NCI-H2227 treated with DMSO at 0.1 percent for 48 hours (cell line): Measurements from ENCODE around the gene ARHGAP18.

Experiments
- DNase-seq: peaks from one replicate; lab custom pipeline; 2025; lab: John Stamatoyannopoulos, UW

Gene ARHGAP18

GRCh38 chr6:129642322-129642721, 67.7 kb downstream of the ARHGAP18 start:
- no peak for DNase-seq

GRCh38 chr6:129641344-129641743, 68.6 kb downstream of the ARHGAP18 start:
- DNase-seq, result no peak

- no peak for DNase-seq
Observed at GRCh38 chr6:129638686-129639085, 71.3 kb downstream of the ARHGAP18 start.

GRCh38 chr6:129638055-129638684, 71.8 kb downstream of the ARHGAP18 start:
- DNase-seq, result peak; percentile 7

DNA sequence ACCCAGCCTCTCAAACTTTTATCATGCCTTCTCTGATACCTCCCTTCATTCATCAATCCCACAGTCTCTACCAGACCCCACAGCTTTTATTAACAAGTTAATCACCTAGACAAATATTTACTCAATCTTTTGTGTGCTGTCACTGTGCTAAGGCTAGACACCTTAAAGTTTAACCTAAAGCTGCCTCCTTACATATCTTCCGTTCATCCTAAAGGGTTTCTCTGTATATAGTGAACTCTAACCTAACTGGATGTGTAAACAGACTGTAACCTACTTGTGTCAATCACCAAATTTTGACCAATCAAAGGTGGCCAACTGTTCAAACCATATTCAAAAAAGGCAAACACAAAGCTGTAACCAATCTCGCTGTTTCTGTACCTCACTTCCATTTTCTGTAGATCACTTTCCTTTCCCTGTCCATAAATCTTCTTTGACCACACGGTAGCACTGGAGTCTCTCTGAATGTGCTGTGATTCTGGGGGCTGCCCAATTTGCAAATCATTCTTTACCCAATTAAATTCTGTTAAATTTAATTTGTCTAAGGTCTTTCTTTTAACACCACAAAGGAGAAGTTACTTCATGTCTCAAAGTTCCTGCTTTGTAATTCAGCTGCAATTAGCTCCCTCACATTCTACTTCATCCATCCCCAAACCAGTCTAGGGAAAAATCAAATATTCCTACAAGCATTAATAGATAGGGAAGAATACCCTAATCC, 72.5 kb downstream of the ARHGAP18 start:
- DNase-seq, result no peak

- no peak for DNase-seq
Observed at GRCh38 chr6:129635396-129636130, 74.4 kb downstream of the ARHGAP18 start.

- no peak for DNase-seq
Observed at GRCh38 chr6:129634411-129635230, 75.4 kb downstream of the ARHGAP18 start.

DNA sequence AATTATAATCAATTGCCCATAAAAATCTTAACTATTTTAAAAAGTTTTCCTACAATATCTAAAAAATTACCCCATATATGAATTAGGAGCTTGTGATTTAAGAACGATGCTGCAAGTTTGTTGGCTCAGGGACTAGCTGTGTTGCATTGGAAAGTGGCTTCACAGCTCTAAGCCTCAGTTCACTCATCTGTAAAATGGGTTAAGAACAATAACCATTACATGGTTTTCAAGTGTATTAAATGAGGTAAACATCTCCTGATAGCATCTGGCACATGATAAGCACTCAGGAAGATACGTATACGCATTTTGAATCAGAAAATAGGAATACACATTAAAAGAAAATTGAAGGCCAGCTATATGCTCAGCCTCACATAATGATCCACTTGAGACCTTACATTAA, 76.4 kb downstream of the ARHGAP18 start:
- DNase-seq, result no peak

DNA sequence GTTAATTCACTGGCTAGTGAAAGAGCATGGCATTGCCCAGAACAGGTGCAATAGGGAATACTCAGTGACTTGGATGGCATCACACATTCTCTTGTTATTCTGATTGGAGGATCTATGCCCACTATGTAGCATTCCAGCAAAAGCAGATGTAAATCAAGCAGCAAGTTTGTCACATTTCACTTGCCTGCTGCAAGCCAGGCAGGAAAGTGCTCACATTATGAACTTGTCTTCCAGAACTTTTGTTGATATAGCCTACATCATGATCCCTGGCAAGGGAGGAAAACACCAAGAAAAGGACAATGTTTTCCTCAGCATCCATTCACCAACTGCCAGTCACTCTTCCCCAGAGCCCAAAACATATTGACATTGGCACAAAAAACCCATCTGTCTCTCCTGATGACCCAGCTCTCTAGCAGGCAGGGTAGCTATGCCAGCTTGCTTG, 77.8 kb downstream of the ARHGAP18 start:
- no peak for DNase-seq

DNA sequence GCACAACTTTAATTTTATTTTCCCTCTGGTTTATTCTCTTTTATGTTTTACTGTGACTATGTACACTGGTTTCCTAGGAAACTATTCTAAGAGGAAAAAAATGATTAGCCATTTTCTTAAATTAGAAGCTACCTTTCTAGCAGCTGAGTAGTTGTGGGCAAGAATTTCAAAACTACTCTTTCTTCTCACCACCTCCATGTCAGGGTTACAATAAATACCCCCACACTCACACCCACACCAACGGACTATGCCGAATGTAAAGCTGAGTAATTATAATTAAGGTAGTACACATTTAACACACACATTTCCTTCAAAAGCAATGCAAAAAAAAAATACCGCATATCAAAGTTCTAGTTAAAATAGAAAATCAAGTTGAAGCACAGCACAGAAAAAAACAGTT, 78.9 kb downstream of the ARHGAP18 start:
- no peak for DNase-seq

DNA sequence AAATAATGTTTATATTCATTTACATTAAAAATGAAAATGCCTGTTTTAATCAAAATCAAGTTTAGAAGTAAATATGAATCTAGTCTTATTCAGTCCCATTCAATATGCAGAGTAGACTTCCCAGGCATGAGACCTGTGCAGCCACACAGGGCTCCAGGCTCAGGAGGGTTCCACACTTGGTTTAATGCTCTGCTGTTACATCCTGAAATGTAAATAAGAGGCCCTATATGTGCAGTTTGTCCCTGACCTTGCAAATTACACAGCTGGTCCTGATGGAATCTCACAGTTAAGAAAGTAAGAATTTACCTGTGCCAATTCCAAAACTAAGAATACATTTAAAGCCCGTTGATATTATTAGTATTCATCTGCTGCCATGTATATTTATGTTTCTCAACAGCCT, 79.4 kb downstream of the ARHGAP18 start:
- DNase-seq, result no peak

GRCh38 chr6:129628101-129628815, 81.7 kb downstream of the ARHGAP18 start:
- DNase-seq, result no peak

DNA sequence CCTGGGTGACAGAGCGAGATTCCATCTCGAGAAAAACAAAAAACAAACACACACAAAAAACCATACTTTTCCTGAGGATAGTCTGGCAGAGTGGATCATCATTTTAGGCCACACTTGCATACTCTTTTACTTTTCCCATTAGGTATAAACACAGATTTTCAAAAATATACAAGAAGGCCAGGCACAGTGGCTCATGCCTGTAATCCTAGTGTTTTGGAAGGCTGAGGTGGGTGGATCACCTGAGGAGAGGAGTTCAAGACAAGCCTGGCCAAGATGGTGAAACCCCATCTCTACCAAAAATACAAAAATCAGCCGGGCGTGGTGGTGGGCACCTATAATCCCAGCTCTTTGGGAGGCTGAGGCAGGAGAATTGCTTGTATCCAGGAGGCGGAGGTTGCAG, 85.5 kb downstream of the ARHGAP18 start:
- no peak for DNase-seq

DNA sequence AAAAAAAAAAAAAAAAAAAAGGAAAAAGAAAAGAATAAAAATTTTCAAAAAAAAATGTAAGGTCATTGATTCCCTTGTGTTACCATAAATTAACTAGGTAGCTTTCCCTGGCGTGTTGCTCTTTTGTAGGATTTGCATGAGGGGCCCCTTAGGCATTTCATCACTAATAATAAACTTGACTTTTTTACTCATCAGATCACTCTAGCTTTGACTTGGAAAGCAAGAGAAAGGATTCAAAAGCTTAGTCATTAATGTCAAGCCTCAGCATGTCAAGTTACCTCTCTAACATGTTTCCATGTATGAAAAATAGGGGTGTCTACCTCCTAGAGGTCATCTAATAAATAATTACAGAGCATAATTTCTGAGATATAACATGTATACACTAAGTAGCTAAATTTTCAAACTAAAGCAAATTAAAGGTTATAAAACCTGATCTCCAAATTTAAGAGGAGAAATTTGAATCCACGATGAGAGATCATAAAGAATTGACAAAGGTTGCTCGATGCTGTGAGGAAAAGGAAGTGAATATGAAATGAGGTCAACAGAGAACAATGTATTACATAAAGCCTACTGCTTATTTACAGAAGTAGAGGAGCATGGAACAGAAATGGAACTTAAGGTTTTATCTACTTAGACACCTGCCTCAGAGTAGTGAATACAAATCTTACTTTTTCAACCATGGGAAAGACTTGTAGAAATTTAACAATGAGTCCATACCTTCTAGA, 86.8 kb downstream of the ARHGAP18 start:
- no peak for DNase-seq

- no peak for DNase-seq
Observed at GRCh38 chr6:129621252-129621651, 88.7 kb downstream of the ARHGAP18 start.

DNA sequence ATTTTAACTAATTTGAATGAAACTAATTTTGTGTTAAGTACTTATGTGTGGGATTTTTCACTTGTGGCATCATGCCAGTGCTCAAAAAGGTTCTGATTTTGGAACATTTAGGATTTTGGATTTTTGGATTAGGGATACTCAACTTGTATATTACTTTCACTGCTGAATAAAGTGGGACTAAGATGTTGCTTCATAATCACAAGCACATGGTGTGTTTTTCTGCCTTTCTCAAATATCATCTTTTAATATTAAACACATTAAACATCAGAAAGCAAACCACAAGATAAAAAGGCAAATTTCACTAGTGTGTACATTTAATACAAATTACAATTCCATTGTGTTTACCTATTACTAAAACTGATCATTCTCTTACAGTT, 89.8 kb downstream of the ARHGAP18 start:
- no peak for DNase-seq

DNA sequence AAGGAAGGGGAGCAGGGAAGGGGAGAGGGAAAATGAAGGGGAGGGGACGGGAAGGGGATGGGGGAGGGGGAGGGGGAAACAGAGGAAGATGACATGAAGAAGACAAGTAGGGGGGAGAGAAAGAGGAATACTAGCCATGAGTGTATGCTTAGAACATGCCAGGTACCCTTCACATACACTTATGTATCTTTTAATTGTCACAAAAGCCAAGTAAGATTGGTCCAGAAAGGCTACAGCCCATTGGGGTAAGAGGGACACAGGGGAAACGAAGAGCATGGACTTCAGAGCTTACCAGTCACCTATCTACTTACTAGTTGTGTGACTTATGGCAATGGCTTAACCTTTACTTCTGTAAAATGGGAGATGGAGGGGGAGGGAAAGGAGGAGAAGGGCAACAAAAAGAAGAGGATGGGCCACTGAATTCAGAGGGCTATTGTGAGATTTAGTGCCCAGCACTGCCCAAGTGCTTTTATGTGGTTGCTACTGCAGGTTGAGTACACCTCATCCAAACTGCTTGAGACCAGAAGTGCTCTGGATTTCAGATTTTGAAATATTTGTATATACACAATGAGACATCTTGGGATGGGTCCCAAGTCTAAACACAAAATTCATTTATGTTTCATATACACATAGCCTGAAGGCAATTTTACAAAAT, 90.3 kb downstream of the ARHGAP18 start:
- no peak for DNase-seq

DNA sequence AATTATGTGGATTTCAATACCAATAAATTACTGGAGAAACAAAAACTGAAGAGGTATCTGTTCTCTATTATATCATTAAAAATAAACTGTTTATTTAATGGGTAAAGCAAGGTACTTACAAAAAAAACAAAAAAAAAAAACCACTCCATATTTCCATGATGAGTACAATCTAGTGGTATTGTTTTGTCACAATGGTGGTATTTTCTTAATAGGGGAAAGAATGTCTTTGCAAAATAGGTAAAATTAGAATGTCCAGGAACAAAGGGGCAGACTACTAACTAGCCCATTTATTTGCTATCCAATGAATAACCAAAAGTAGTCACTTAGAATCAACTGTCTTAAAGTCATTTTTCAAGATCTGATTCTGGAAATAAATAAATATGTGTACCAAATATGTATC, 92.0 kb downstream of the ARHGAP18 start:
- no peak for DNase-seq

DNA sequence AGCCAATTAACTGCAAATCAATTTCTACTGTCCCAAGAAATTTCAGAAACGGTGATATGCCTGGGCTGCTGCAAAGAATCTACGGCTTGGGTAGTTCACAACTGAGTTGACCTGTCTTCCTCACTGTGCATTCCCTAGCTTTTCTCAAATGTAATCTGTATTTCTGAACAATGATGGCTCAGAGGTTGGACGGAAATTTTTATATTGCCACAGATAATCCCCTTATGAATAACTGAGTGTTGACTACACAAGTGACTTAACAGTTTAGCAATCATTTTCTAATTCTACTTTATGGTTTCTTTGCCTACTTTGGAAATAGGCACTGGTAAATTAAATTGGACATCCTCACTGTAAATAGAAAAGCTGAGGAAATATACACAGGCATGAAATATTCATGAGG, 94.5 kb downstream of the ARHGAP18 start:
- DNase-seq, result no peak

DNA sequence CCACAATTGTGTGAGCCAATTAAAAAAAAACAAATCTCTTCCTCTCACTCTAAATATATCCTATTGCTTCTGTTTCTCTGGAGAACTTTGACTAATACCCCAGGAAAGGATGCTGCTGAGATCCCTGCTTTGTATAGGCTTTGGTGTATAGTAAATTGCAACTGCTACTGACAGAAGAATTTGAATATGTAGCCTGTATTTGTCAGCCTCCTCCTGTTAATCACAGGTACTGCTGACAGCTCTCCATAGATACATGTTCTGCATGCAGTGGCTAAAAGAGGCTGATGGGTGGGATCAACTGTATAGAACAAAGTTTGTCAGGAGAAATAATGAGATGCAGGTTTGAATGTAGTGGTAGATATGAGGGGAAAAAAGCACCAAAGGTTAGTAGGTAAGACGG, 95.0 kb downstream of the ARHGAP18 start:
- DNase-seq, result no peak
